ENCODE results near the gene DPEP3.

The DPEP3 gene

GRCh38 chr16:67932462-67932840 is 47.8 kb downstream of the DPEP3 start:
- no peak for DNase-seq (ENCODE audit: low read depth in 1 of 2, low spot score in 1 of 2)

GRCh38 chr16:67931712-67932461 is 48.4 kb downstream of the DPEP3 start, which contains the start of gene CTRL:
TSS of gene CTRL (minus strand) at chr16:67931862. CDS start at chr16:67931852, 10 bp downstream.
- no peak for DNase-seq (ENCODE audit: low read depth in 1 of 2, low spot score in 1 of 2)

- DNase-seq (ENCODE audit: low read depth in 1 of 2, low spot score in 1 of 2): no peak
These were observed 49.6 kb downstream of the DPEP3 start for GRCh38 chr16:67930678-67931211.

- DNase-seq (ENCODE audit: low read depth in 1 of 2, low spot score in 1 of 2): no peak
These were observed 50.1 kb downstream of the DPEP3 start for GRCh38 chr16:67930191-67930590.

- peak; percentile 52 to 65 for DNase-seq (ENCODE audit: low read depth in 1 of 2, low spot score in 1 of 2)
These were observed 51.5 kb downstream of the DPEP3 start for GRCh38 chr16:67928561-67929364.

- no peak for DNase-seq (ENCODE audit: low read depth in 1 of 2, low spot score in 1 of 2)
These were observed 52.2 kb downstream of the DPEP3 start for GRCh38 chr16:67928147-67928546.

- DNase-seq (ENCODE audit: low read depth in 1 of 2, low spot score in 1 of 2): no peak
These were observed 53.0 kb downstream of the DPEP3 start for GRCh38 chr16:67927131-67927941.

GRCh38 chr16:67926181-67926750 is 54.0 kb downstream of the DPEP3 start:
- no peak for DNase-seq (ENCODE audit: low read depth in 1 of 2, low spot score in 1 of 2)
